GM21528 (cell line): ENCODE results near the gene PODXL.
"Not testable (repeated sequence)": the region's sequence is repeated elsewhere in the genome, so short reads cannot be mapped to it uniquely, and the experiment has no call there.

ENCODE experiments used
- ATAC-seq: cut with Tn5 transposase; IDR thresholded peaks from one replicate; pipeline ENCODE4 v1.9.1; 2021; ENCODE audit warnings: mild to moderate bottlenecking, moderate library complexity; ENCODE audit not compliant: unreplicated experiment, low FRiP score

PODXL gene

GRCh38 chr7:131498237-131498885 is 58.1 kb downstream of the PODXL start:
- no peak for ATAC-seq

GRCh38 chr7:131497454-131497853 is 59.0 kb downstream of the PODXL start:
- no peak for ATAC-seq

- no peak for ATAC-seq
These were observed 60.5 kb downstream of the PODXL start for GRCh38 chr7:131495669-131496498.

GRCh38 chr7:131494182-131494581 is 62.2 kb downstream of the PODXL start:
- ATAC-seq: no peak

- ATAC-seq: no peak
These were observed 62.8 kb downstream of the PODXL start for GRCh38 chr7:131493581-131493980.

GRCh38 chr7:131493081-131493480 is 63.3 kb downstream of the PODXL start:
- no peak for ATAC-seq

GRCh38 chr7:131489881-131490280 is 66.5 kb downstream of the PODXL start:
- ATAC-seq: no peak

- ATAC-seq: no peak
These were observed 67.2 kb downstream of the PODXL start for GRCh38 chr7:131489196-131489595.

- no peak for ATAC-seq
These were observed 68.1 kb downstream of the PODXL start for GRCh38 chr7:131488361-131488760.

- no peak for ATAC-seq
These were observed 69.2 kb downstream of the PODXL start for GRCh38 chr7:131487217-131487616.

- ATAC-seq: no peak
These were observed 70.1 kb downstream of the PODXL start for GRCh38 chr7:131486346-131486745.

- no peak for ATAC-seq
These were observed 72.8 kb downstream of the PODXL start for GRCh38 chr7:131483586-131483985.

GRCh38 chr7:131482800-131483199 is 73.6 kb downstream of the PODXL start:
- ATAC-seq: no peak

GRCh38 chr7:131480384-131481315 is 75.8 kb downstream of the PODXL start:
- no peak for ATAC-seq

- ATAC-seq: no peak
These were observed 79.7 kb downstream of the PODXL start for GRCh38 chr7:131476740-131477139.

- ATAC-seq: no peak
These were observed 85.0 kb downstream of the PODXL start for GRCh38 chr7:131471250-131472004.

- no peak for ATAC-seq
These were observed 88.6 kb downstream of the PODXL start for GRCh38 chr7:131467788-131468187.

GRCh38 chr7:131466735-131467365 is 89.6 kb downstream of the PODXL start:
- no peak for ATAC-seq

- not testable (repeated sequence) for ATAC-seq
These were observed 93.7 kb downstream of the PODXL start for GRCh38 chr7:131462715-131463114.

- no peak for ATAC-seq
These were observed 94.4 kb downstream of the PODXL start for GRCh38 chr7:131462059-131462458.
